Gastroesophageal sphincter (tissue), 4 donors: ENCODE data around the gene CDH23. TPM values are rescaled to one million over a fixed set of nuclear protein-coding genes. Genes with fewer than 3 reads are reported as not detected.

Experiments
- ATAC-seq: fragments of 150-250 bp; one replicate; pipeline ENCODE4 v1.9.1; 2016; ENCODE audit warnings: mild to moderate bottlenecking, moderate library complexity
- H3K27ac ChIP-seq, 4 donors: fragments of 200-600 bp; sonication (generic) in 3 of 4; 1 replicate in 3 of 4; 2 replicates in 1 of 4; pipeline ENCODE4 v1.5.1; 2016 to 2019
- H3K27me3 ChIP-seq: fragments of 200-600 bp; sonication (generic); one replicate; pipeline ENCODE4 v1.5.1; 2019
- H3K36me3 ChIP-seq, 2 donors: fragments of 200-600 bp; sonication (generic); one replicate each; pipeline ENCODE4 v1.5.1; 2019; ENCODE audit warnings: control low read depth in 1 of 2
- H3K4me1 ChIP-seq, 3 donors: fragments of 200-600 bp; sonication (generic); 1 replicate in 2 of 3; 2 replicates in 1 of 3; pipeline ENCODE4 v1.5.1; 2016 to 2019; ENCODE audit warnings: control low read depth in 2 of 3
- H3K4me3 ChIP-seq, 2 donors: fragments of 200-600 bp; sonication (generic); one replicate each; pipeline ENCODE4 v1.5.1; 2019; ENCODE audit warnings: mild to moderate bottlenecking in 1 of 2, moderate library complexity in 1 of 2
- H3K9me3 ChIP-seq, 3 donors: fragments of 200-600 bp; sonication (generic); one replicate each; pipeline ENCODE4 v1.5.1; 2017 to 2019; ENCODE audit warnings: control low read depth in 2 of 3
- EP300 ChIP-seq: sonication (generic); formaldehyde crosslinking; IDR thresholded peaks from one replicate; pipeline ENCODE4 v1.6.1; 2017; ENCODE audit warnings: antibody characterized with exemption, mild to moderate bottlenecking
- POLR2A ChIP-seq, 2 donors: fragments of 450-650 bp; IDR thresholded peaks; one replicate each; pipeline ENCODE4 v1.6.1; 2017; ENCODE audit warnings: antibody characterized with exemption in 2 of 2, mild to moderate bottlenecking in 2 of 2, moderate library complexity in 1 of 2
- POLR2AphosphoS5 ChIP-seq: sonication (generic); formaldehyde crosslinking; IDR thresholded peaks from one replicate; pipeline ENCODE4 v1.6.1; 2017; ENCODE audit warnings: antibody characterized with exemption
- WGBS, 2 donors: methylation state at CpG; one replicate each; pipeline ENCODE4 v1.1.5; 2018; ENCODE audit warnings: low coverage in 1 of 2; 5-methylcytosine and 5-hydroxymethylcytosine counted together
- total RNA-seq, 4 donors: library from RNA; depleted of rRNA; stranded (reverse); fragments of >200 nt; gene quantifications; one replicate each; pipeline ENCODE4 v1.1.0, GENCODE V29; 2016
- TF ChIP-seq, protein P1 (sequence below), 4 experiments: fragments of 200-600 bp in 2 of 4; fragments of 450-650 bp in 2 of 4; sonication (generic) in 1 of 4; IDR thresholded peaks; one replicate each; pipeline ENCODE4 v1.5.1; 2017 to 2019; ENCODE audit warnings: antibody characterized with exemption in 4 of 4, mild to moderate bottlenecking in 2 of 4, moderate library complexity in 2 of 4

Gene CDH23
- total RNA-seq, 4 donors from 2014 or later = 5.1 to 33.5 (median 16.2) TPM

DNA sequence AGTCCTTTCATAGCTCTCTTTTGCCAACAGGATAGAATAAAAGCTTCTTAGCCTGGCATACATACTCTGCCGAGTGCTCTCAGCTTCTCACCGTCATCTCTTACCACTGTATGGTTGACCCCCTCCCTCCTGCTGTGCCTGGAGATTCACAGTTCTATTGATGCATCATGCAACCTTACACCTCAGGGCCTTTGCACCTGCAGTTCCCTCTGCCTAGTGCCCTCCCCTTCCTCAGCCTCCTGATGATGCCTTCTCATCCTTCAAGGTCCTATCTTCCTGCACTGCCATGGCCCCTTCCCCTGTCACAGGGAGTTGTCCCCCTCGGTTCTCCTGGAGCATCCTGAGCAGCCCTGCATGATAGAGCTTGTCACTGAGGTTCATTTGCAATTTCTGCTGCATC is 81.5 kb downstream of the CDH23 start:
- H3K27ac ChIP-seq = no peak overlapping the region
- no peaks in the 10 kb centered on the region for H3K27me3 ChIP-seq
- no peak overlapping the region for H3K4me3 ChIP-seq
- no peaks in the 10 kb centered on the region for H3K36me3 ChIP-seq
- H3K4me1 ChIP-seq = peaks cover 2 to 35% (median 25%) of the 10 kb centered on the region in 3 donors
- no peaks in the 10 kb centered on the region for H3K9me3 ChIP-seq
- WGBS, 2 donors = 80 to 88% methylated on average over 2 to 3 of the region's 3 CpGs
- no peak for TF ChIP-seq POLR2AphosphoS5
- TF ChIP-seq, protein P1, sequence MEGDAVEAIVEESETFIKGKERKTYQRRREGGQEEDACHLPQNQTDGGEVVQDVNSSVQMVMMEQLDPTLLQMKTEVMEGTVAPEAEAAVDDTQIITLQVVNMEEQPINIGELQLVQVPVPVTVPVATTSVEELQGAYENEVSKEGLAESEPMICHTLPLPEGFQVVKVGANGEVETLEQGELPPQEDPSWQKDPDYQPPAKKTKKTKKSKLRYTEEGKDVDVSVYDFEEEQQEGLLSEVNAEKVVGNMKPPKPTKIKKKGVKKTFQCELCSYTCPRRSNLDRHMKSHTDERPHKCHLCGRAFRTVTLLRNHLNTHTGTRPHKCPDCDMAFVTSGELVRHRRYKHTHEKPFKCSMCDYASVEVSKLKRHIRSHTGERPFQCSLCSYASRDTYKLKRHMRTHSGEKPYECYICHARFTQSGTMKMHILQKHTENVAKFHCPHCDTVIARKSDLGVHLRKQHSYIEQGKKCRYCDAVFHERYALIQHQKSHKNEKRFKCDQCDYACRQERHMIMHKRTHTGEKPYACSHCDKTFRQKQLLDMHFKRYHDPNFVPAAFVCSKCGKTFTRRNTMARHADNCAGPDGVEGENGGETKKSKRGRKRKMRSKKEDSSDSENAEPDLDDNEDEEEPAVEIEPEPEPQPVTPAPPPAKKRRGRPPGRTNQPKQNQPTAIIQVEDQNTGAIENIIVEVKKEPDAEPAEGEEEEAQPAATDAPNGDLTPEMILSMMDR (IDR thresholded peaks at IDR 0.05) = no peak
- TF ChIP-seq POLR2A (IDR thresholded peaks at IDR 0.05) = no peak
- TF ChIP-seq EP300 = no peak
- no peak for ATAC-seq

DNA sequence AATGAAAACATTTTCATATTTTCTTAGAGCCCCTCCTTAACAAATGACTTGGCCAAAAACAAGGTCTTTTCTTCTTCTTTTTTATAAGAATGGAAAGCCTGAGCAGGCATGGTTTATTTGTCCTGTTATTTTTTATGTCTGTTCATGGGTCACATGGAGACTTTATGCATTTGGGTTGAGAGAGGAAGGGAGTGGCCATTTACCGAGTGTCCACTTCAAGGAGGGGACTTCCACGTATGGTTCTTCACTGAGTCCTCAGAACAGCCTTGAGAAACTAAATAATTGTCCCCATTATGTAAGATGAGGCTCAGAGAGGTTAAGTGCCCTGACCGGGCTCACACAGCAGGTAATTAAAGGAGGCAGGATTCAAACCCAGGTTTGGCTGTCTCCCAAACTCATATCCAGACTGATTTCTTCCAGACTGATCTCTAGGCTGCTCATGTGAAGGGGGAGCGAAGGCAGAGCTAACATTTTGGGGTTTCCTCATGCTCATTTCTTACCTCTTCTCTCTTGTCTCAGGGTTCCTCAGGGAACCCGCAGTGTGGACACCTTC is 82.2 kb downstream of the CDH23 start:
- Histone ChIP-seq H3K4me3 (no peak overlapping the region), H3K4me1 (peaks cover 2 to 35% (median 25%) of the 10 kb centered on the region in 3 donors), H3K27ac (no peak overlapping the region), H3K36me3 (no peaks in the 10 kb centered on the region), H3K27me3 (no peaks in the 10 kb centered on the region), H3K9me3 (no peaks in the 10 kb centered on the region)
- whole genome bisulfite sequencing, 2 donors = 70 to 74% methylated on average over 4 to 5 of the region's 5 CpGs
- TF ChIP-seq POLR2AphosphoS5 = no peak
- TF ChIP-seq POLR2A (IDR thresholded peaks at IDR 0.05) = no peak
- no peak for ATAC-seq

DNA sequence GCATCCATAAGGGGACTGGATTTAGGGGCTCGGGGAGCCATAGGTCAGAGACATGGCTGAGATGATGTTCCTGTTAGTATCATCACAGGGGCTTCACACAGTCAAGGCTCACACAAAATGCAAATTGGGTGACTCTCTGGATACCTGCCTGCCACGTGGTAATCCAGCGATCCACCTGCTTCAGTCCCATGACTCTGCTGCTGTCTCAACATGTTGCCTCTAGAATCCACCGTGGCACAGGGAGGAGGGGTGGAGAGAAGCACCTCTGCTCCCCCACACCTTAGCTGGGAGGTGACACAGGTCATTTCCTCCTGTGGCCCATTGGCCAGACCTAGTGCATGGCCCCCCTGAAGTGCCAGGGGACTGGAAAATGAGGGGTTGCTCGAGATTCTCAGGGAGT is 83.1 kb downstream of the CDH23 start:
- no peaks in the 10 kb centered on the region for H3K36me3 ChIP-seq
- H3K4me1 ChIP-seq = peaks cover 2 to 34% (median 25%) of the 10 kb centered on the region in 3 donors
- H3K27me3 ChIP-seq = no peaks in the 10 kb centered on the region
- H3K4me3 ChIP-seq = no peak overlapping the region
- WGBS, 2 donors = 89 to 100% methylated on average over 1 to 5 of the region's 5 CpGs
- no peak for TF ChIP-seq POLR2AphosphoS5
- TF ChIP-seq, protein P1 (IDR thresholded peaks at IDR 0.05) = no peak
- TF ChIP-seq POLR2A (IDR thresholded peaks at IDR 0.05) = no peak
- no peak for TF ChIP-seq EP300
- no peak overlapping the region for H3K27ac ChIP-seq
- ATAC-seq = no peak
- no peaks in the 10 kb centered on the region for H3K9me3 ChIP-seq

DNA sequence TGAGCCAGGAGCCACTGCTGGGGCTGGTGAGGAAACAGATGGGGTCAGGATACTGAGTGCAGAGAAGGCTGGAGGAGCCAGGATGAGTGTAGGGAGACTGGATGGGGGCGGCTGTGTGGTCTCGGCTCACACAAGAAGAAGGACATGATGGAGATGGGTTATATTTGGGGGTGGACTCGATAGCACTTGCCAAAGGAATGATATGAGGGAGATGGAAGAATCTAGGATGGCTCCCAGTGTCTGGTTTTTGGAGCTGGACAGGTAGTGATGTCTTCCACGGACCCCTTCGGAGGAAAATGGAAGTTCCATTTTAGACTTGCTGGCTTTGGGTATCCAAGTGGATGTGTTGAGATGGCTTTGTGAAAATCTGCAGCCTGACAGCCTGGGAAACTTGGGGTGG is 83.9 kb downstream of the CDH23 start:
- H3K36me3 ChIP-seq = no peaks in the 10 kb centered on the region
- no peaks in the 10 kb centered on the region for H3K9me3 ChIP-seq
- ATAC-seq = no peak
- H3K4me1 ChIP-seq = peaks cover 2 to 26% (median 19%) of the 10 kb centered on the region in 3 donors
- H3K27ac ChIP-seq = no peak overlapping the region
- H3K4me3 ChIP-seq = no peak overlapping the region
- no peaks in the 10 kb centered on the region for H3K27me3 ChIP-seq
- TF ChIP-seq, protein P1 (IDR thresholded peaks at IDR 0.05) = no peak
- TF ChIP-seq POLR2A (IDR thresholded peaks at IDR 0.05) = no peak
- no peak for TF ChIP-seq POLR2AphosphoS5
- TF ChIP-seq EP300 = no peak
- 73 to 80% methylated on average over 1 to 5 of the region's 5 CpGs for WGBS, 2 donors

DNA sequence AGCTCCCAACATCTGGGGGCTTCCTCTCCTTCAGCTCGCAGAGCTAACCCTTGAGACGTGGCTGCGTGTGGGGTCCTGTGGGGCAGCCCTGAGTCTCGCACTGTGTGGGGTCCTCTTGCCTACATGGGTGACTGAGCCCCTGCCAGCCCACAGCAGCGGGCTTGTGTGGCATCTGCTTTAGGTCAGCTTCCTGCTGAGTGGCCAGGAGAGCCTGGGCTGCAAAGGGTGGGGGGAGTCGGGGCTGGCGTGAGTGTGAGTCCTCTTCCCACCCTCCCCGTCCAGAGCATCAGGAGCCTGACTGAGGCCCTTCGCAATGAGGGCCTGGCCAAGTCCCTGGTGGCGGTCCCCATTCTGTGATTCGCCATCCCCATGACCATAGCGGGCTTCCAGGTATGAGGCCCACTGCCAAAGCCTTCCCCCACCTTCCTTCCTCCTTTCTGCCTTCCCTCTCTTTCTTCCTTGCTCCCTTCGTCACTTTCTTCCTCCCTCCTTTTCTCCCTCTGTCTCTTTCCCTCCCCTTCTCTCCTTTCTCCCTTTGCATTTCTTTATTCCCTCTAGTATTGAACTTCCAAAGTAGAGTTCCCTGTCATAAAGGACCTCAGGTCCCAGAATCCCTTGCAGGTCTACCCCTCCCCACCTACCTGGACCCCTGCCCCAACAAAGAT is 85.2 kb downstream of the CDH23 start:
- no peak overlapping the region for H3K27ac ChIP-seq
- H3K9me3 ChIP-seq = no peaks in the 10 kb centered on the region
- peaks cover 2 to 14% (median 7%) of the 10 kb centered on the region in 3 donors for H3K4me1 ChIP-seq
- H3K4me3 ChIP-seq = no peak overlapping the region
- WGBS, 2 donors = 93% methylated on average over 2 to 5 of the region's 13 CpGs
- no peaks in the 10 kb centered on the region for H3K27me3 ChIP-seq
- H3K36me3 ChIP-seq = no peaks in the 10 kb centered on the region
- no peak for ATAC-seq
- TF ChIP-seq, protein P1 (IDR thresholded peaks at IDR 0.05) = no peak
- TF ChIP-seq POLR2A (IDR thresholded peaks at IDR 0.05) (no peak), EP300 (no peak), POLR2AphosphoS5 (no peak)
